ENCODE data around the gene ZBTB39.
"Not testable (repeated sequence)": the region's sequence is repeated elsewhere in the genome, so short reads cannot be mapped to it uniquely, and the experiment has no call there.

Gene ZBTB39

GRCh38 chr12:57031138-57031725, 24.9 kb upstream of the ZBTB39 start:
- DNase-seq (ENCODE audit: low read depth, low spot score) = no peak

- no peak for DNase-seq (ENCODE audit: low read depth, low spot score)
These were observed 23.1 kb upstream of the ZBTB39 start for GRCh38 chr12:57029457-57029856.

- DNase-seq (ENCODE audit: low read depth, low spot score) = no peak
These were observed 21.4 kb upstream of the ZBTB39 start for GRCh38 chr12:57027805-57028153.

GRCh38 chr12:57027011-57027804, 20.9 kb upstream of the ZBTB39 start:
- no peak for DNase-seq (ENCODE audit: low read depth, low spot score)

GRCh38 chr12:57025196-57025595, 18.9 kb upstream of the ZBTB39 start:
- no peak for DNase-seq (ENCODE audit: low read depth, low spot score)

GRCh38 chr12:57022324-57022723, 16.0 kb upstream of the ZBTB39 start:
- DNase-seq (ENCODE audit: low read depth, low spot score) = not testable (repeated sequence)

- DNase-seq (ENCODE audit: low read depth, low spot score) = no peak
These were observed 13.8 kb upstream of the ZBTB39 start for GRCh38 chr12:57019983-57020719.

- DNase-seq (ENCODE audit: low read depth, low spot score) = no peak
These were observed 12.6 kb upstream of the ZBTB39 start for GRCh38 chr12:57018906-57019305.

- not testable (repeated sequence) for DNase-seq (ENCODE audit: low read depth, low spot score)
These were observed 12.0 kb upstream of the ZBTB39 start for GRCh38 chr12:57018353-57018752.

- no peak for DNase-seq (ENCODE audit: low read depth, low spot score)
These were observed 10.0 kb upstream of the ZBTB39 start, which contains the start of gene TAC3 for GRCh38 chr12:57016348-57016747. TSS of gene TAC3 (minus strand) at chr12:57016529. CDS start at chr12:57015797, 732 bp downstream.

GRCh38 chr12:57012600-57013465, 6.5 kb upstream of the ZBTB39 start:
- no peak for DNase-seq (ENCODE audit: low read depth, low spot score)

- no peak for DNase-seq (ENCODE audit: low read depth, low spot score)
These were observed 5.4 kb upstream of the ZBTB39 start for GRCh38 chr12:57011438-57012424.

- no peak for DNase-seq (ENCODE audit: low read depth, low spot score)
These were observed 4.4 kb upstream of the ZBTB39 start for GRCh38 chr12:57010627-57011247.

GRCh38 chr12:57009949-57010626, 3.7 kb upstream of the ZBTB39 start:
- DNase-seq (ENCODE audit: low read depth, low spot score) = no peak

- DNase-seq (ENCODE audit: low read depth, low spot score) = no peak
These were observed 1.8 kb upstream of the ZBTB39 start for GRCh38 chr12:57008178-57008577.

GRCh38 chr12:57006809-57007475, 596 bp upstream of the ZBTB39 start:
- DNase-seq (ENCODE audit: low read depth, low spot score) = no peak

- no peak for DNase-seq (ENCODE audit: low read depth, low spot score)
These were observed 1.7 kb downstream of the ZBTB39 start for GRCh38 chr12:57004651-57005050.

GRCh38 chr12:57003395-57003794, 3.0 kb downstream of the ZBTB39 start:
- DNase-seq (ENCODE audit: low read depth, low spot score) = no peak

GRCh38 chr12:57001448-57001906, 4.9 kb downstream of the ZBTB39 start:
- DNase-seq (ENCODE audit: low read depth, low spot score) = peak; percentile 67
